Endodermal cell (in vitro differentiated cells): ENCODE data around the gene TUBB6. TPM values are rescaled to one million over a fixed set of nuclear protein-coding genes. Genes with fewer than 3 reads are reported as not detected.

Experiments
- DNase-seq: peaks from one replicate; pipeline ENCODE4 v3.0.0-alpha.2; 2017
- H3K27ac ChIP-seq: 2 replicates; pipeline ENCODE4 v1.5.1; 2013; ENCODE audit warnings: mild to moderate bottlenecking, low read depth, low read length, moderate library complexity
- H3K27me3 ChIP-seq: 2 replicates; pipeline ENCODE4 v1.6.1; 2013; ENCODE audit warnings: mild to moderate bottlenecking, low read length, moderate library complexity; ENCODE audit not compliant: insufficient read depth, control insufficient read depth, poor library complexity, severe bottlenecking
- H3K36me3 ChIP-seq: 2 replicates; pipeline ENCODE4 v1.7.0; 2013; ENCODE audit warnings: mild to moderate bottlenecking, low read length, moderate library complexity; ENCODE audit not compliant: control insufficient read depth, insufficient read depth
- H3K4me1 ChIP-seq: one replicate; pipeline ENCODE4 v1.7.0; 2013; ENCODE audit warnings: low read length; ENCODE audit not compliant: control insufficient read depth, insufficient read depth
- H3K4me3 ChIP-seq: 2 replicates; pipeline ENCODE4 v1.5.1; 2013; ENCODE audit warnings: mild to moderate bottlenecking, low read length, moderate library complexity
- H3K9ac ChIP-seq: 2 replicates; pipeline ENCODE4 v1.6.1; 2013; ENCODE audit warnings: mild to moderate bottlenecking, low read length, moderate library complexity; ENCODE audit not compliant: poor library complexity, severe bottlenecking; ENCODE audit errors: extremely low read depth
- H3K9me3 ChIP-seq: 2 replicates; pipeline ENCODE4 v1.6.1; 2013; ENCODE audit warnings: mild to moderate bottlenecking, low read length, moderate library complexity; ENCODE audit not compliant: control insufficient read depth
- H3K27ac Mint-ChIP-seq: 2 replicates; pipeline ENCODE4 v1.8.0; 2020; ENCODE audit warnings: mixed read lengths
- H3K27me3 Mint-ChIP-seq: 2 replicates; pipeline ENCODE4 v1.8.0; 2021; ENCODE audit warnings: mild to moderate bottlenecking, mixed read lengths; ENCODE audit not compliant: insufficient read depth
- H3K36me3 Mint-ChIP-seq: 2 replicates; pipeline ENCODE4 v1.8.0; 2020; ENCODE audit warnings: low read depth, mixed read lengths
- H3K4me1 Mint-ChIP-seq: 2 replicates; pipeline ENCODE4 v1.8.0; 2020; ENCODE audit warnings: mixed read lengths
- H3K4me3 Mint-ChIP-seq: 2 replicates; pipeline ENCODE4 v1.8.0; 2020; ENCODE audit warnings: mild to moderate bottlenecking, moderate library complexity, mixed read lengths
- H3K9me3 Mint-ChIP-seq: 2 replicates; pipeline ENCODE4 v1.8.0; 2020; ENCODE audit warnings: mild to moderate bottlenecking, mixed read lengths
- CTCF ChIP-seq: fragments of 200-600 bp; sonication (generic); conservative IDR thresholded peaks from 2 replicates; pipeline ENCODE4 v1.5.0; 2021; ENCODE audit warnings: antibody characterized with exemption, mild to moderate bottlenecking
- WGBS, 2 experiments: methylation state at CpG; one replicate each; pipeline versions ENCODE4 v1.1.5 to v1.1.7; 2013; ENCODE audit warnings: missing lambda C conversion rate in 2 of 2, mixed read lengths in 1 of 2; ENCODE audit not compliant: insufficient coverage in 1 of 2, insufficient read length in 1 of 2; 5-methylcytosine and 5-hydroxymethylcytosine counted together
- total RNA-seq, 2 donors: library from RNA; stranded (reverse); fragmentation: NEBNext Ultra II Directional in 1 of 2; extraction: Animal tissue kit (Norgen Biotek cat#: 25700) in 1 of 2; gene quantifications; 2 replicates in 1 of 2; 3 replicates in 1 of 2; pipeline ENCODE4 v1.2.1, GENCODE V29; 2021

The TUBB6 gene
- total RNA-seq, 2 donors from 2014 or later, result 33.0 to 45.4 TPM

- Mint-ChIP-seq H3K9me3 (no peaks in the 10 kb centered on the region), H3K36me3 (no peaks in the 10 kb centered on the region), H3K27me3 (peaks cover 36% of the 10 kb centered on the region), H3K27ac (no peak overlapping the region), H3K4me3 (no peak overlapping the region), H3K4me1 (peaks cover 29% of the 10 kb centered on the region)
- no peaks in the 10 kb centered on the region for H3K36me3 ChIP-seq
- H3K9ac ChIP-seq, result no peak overlapping the region
- H3K27me3 ChIP-seq, result peaks cover 17% of the 10 kb centered on the region
- 78 to 88% methylated on average over 7 to 9 of the region's 9 CpGs for WGBS, 2 experiments
- H3K4me1 ChIP-seq, result peaks cover 15% of the 10 kb centered on the region
- no peak for DNase-seq
- no peak overlapping the region for H3K27ac ChIP-seq
- no peak for TF ChIP-seq CTCF
- H3K9me3 ChIP-seq, result no peaks in the 10 kb centered on the region
- H3K4me3 ChIP-seq, result no peak overlapping the region
These were observed 25.5 kb upstream of the TUBB6 start for GRCh38 chr18:12282442-12283039.

- no peak overlapping the region for H3K4me3 ChIP-seq
- peaks cover 14% of the 10 kb centered on the region for H3K4me1 ChIP-seq
- peaks cover 33% of the 10 kb centered on the region for H3K4me1 Mint-ChIP-seq
- no peaks in the 10 kb centered on the region for H3K9me3 ChIP-seq
- H3K36me3 Mint-ChIP-seq, result no peaks in the 10 kb centered on the region
- H3K36me3 ChIP-seq, result no peaks in the 10 kb centered on the region
- peak; percentile 74 for TF ChIP-seq CTCF
- H3K9me3 Mint-ChIP-seq, result no peaks in the 10 kb centered on the region
- DNase-seq, result peak; percentile 66
- H3K4me3 Mint-ChIP-seq, result no peak overlapping the region
- no peak overlapping the region for H3K27ac Mint-ChIP-seq
- H3K27me3 ChIP-seq, result peaks cover 24% of the 10 kb centered on the region
- no peak overlapping the region for H3K27ac ChIP-seq
- 77% methylated on average over 6 of the region's 6 CpGs; no CpG with 5 or more reads in 1 of the 2 experiments for WGBS, 2 experiments
- no peak overlapping the region for H3K9ac ChIP-seq
- peaks cover 42% of the 10 kb centered on the region for H3K27me3 Mint-ChIP-seq
These were observed 24.8 kb upstream of the TUBB6 start for GRCh38 chr18:12283256-12283655.

GRCh38 chr18:12283666-12284065, 24.4 kb upstream of the TUBB6 start:
- Histone ChIP-seq H3K36me3 (no peaks in the 10 kb centered on the region), H3K4me3 (no peak overlapping the region), H3K27ac (no peak overlapping the region), H3K4me1 (peaks cover 11% of the 10 kb centered on the region), H3K27me3 (peaks cover 28% of the 10 kb centered on the region), H3K9ac (no peak overlapping the region), H3K9me3 (no peaks in the 10 kb centered on the region)
- H3K36me3 Mint-ChIP-seq, result no peaks in the 10 kb centered on the region
- TF ChIP-seq CTCF, result no peak
- peaks cover 46% of the 10 kb centered on the region for H3K27me3 Mint-ChIP-seq
- H3K9me3 Mint-ChIP-seq, result no peaks in the 10 kb centered on the region
- H3K4me1 Mint-ChIP-seq, result peaks cover 37% of the 10 kb centered on the region
- 56% methylated on average over 1 of the region's 1 CpG; no CpG with 5 or more reads in 1 of the 2 experiments for WGBS, 2 experiments
- no peak overlapping the region for H3K4me3 Mint-ChIP-seq
- no peak for DNase-seq
- H3K27ac Mint-ChIP-seq, result no peak overlapping the region
